Measurements from ENCODE around the gene ADAMTS2. TPM values are rescaled to one million over a fixed set of nuclear protein-coding genes. Genes with fewer than 3 reads are reported as not detected.

ADAMTS2 gene
- total RNA-seq, 6 experiments from 2014 or later, result 31.5 to 38.4 (median 34.1) TPM

- Mint-ChIP-seq H3K27ac (no peak overlapping the region), H3K27me3 (ENCODE audit: insufficient read depth) (no peaks in the 10 kb centered on the region; the same call in none of the 2 replicates), H3K4me3 (no peak overlapping the region), H3K9me3 (no peaks in the 10 kb centered on the region), H3K4me1 (ENCODE audit: low read depth) (no peaks in the 10 kb centered on the region), H3K36me3 (ENCODE audit: low read depth) (no peaks in the 10 kb centered on the region)
- no peak for DNase-seq
- TF ChIP-seq CTCF (IDR thresholded peaks at IDR 0.05), result no peak
Measured at GRCh38 chr5:179196405-179197079, 148.7 kb downstream of the ADAMTS2 start.

- no peaks in the 10 kb centered on the region for H3K36me3 Mint-ChIP-seq (ENCODE audit: low read depth)
- no peaks in the 10 kb centered on the region; the same call in none of the 2 replicates for H3K27me3 Mint-ChIP-seq (ENCODE audit: insufficient read depth)
- H3K4me3 Mint-ChIP-seq, result no peak overlapping the region
Measured at GRCh38 chr5:179195561-179196404, 149.5 kb downstream of the ADAMTS2 start.

GRCh38 chr5:179194941-179195381, 150.3 kb downstream of the ADAMTS2 start:
- no peaks in the 10 kb centered on the region for H3K4me1 Mint-ChIP-seq (ENCODE audit: low read depth)
- H3K27ac Mint-ChIP-seq, result no peak overlapping the region
- no peaks in the 10 kb centered on the region; the same call in none of the 2 replicates for H3K27me3 Mint-ChIP-seq (ENCODE audit: insufficient read depth)
- no peak overlapping the region for H3K4me3 Mint-ChIP-seq
- no peaks in the 10 kb centered on the region for H3K36me3 Mint-ChIP-seq (ENCODE audit: low read depth)
- TF ChIP-seq CTCF (IDR thresholded peaks at IDR 0.05), result no peak
- DNase-seq, result no peak
- no peaks in the 10 kb centered on the region for H3K9me3 Mint-ChIP-seq

More at GRCh38 chr5:179195561-179196404, 149.5 kb downstream of the ADAMTS2 start:
- no peak for DNase-seq
- Mint-ChIP-seq H3K4me1 (ENCODE audit: low read depth) (no peaks in the 10 kb centered on the region), H3K27ac (no peak overlapping the region), H3K9me3 (no peaks in the 10 kb centered on the region)
- no peak for TF ChIP-seq CTCF (IDR thresholded peaks at IDR 0.05)

- TF ChIP-seq CTCF (IDR thresholded peaks at IDR 0.05), result no peak
- Mint-ChIP-seq H3K4me3 (no peak overlapping the region), H3K27ac (no peak overlapping the region), H3K4me1 (ENCODE audit: low read depth) (no peaks in the 10 kb centered on the region), H3K9me3 (no peaks in the 10 kb centered on the region), H3K36me3 (ENCODE audit: low read depth) (no peaks in the 10 kb centered on the region), H3K27me3 (ENCODE audit: insufficient read depth) (no peaks in the 10 kb centered on the region; the same call in none of the 2 replicates)
- no peak for DNase-seq
Measured at GRCh38 chr5:179194201-179194910, 150.9 kb downstream of the ADAMTS2 start.

- no peak for DNase-seq
- no peaks in the 10 kb centered on the region for H3K4me1 Mint-ChIP-seq (ENCODE audit: low read depth)
Measured at GRCh38 chr5:179193746-179194145, 151.5 kb downstream of the ADAMTS2 start.

More at GRCh38 chr5:179193746-179194145, 151.5 kb downstream of the ADAMTS2 start:
- Mint-ChIP-seq H3K27me3 (ENCODE audit: insufficient read depth) (no peaks in the 10 kb centered on the region; the same call in none of the 2 replicates), H3K9me3 (no peaks in the 10 kb centered on the region), H3K36me3 (ENCODE audit: low read depth) (no peaks in the 10 kb centered on the region), H3K27ac (no peak overlapping the region), H3K4me3 (no peak overlapping the region)
- no peak for TF ChIP-seq CTCF (IDR thresholded peaks at IDR 0.05)
